ENCODE data around the gene EGFR. TPM values are rescaled to one million over a fixed set of nuclear protein-coding genes. Genes with fewer than 3 reads are reported as not detected.

Gene EGFR
- total RNA-seq = 19.7 TPM

DNA sequence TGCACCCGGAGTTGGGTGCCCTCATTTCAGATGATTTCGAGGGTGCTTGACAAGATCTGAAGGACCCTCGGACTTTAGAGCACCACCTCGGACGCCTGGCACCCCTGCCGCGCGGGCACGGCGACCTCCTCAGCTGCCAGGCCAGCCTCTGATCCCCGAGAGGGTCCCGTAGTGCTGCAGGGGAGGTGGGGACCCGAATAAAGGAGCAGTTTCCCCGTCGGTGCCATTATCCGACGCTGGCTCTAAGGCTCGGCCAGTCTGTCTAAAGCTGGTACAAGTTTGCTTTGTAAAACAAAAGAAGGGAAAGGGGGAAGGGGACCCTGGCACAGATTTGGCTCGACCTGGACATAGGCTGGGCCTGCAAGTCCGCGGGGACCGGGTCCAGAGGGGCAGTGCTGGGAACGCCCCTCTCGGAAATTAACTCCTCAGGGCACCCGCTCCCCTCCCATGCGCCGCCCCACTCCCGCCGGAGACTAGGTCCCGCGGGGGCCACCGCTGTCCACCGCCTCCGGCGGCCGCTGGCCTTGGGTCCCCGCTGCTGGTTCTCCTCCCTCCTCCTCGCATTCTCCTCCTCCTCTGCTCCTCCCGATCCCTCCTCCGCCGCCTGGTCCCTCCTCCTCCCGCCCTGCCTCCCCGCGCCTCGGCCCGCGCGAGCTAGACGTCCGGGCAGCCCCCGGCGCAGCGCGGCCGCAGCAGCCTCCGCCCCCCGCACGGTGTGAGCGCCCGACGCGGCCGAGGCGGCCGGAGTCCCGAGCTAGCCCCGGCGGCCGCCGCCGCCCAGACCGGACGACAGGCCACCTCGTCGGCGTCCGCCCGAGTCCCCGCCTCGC lies at the start of gene EGFR:
TSS of gene EGFR (plus strand) at position 657 of the 830 bp plus-strand sequence. CDS start 261 bp downstream, outside the sequence.

